B cell (primary cell): ENCODE data around the gene HSPB6.

Source experiments
- CTCF ChIP-seq: fragments of 200-600 bp; IDR thresholded peaks from one replicate; pipeline ENCODE4 v1.8.0; 2022; ENCODE audit warnings: antibody characterized with exemption, mild to moderate bottlenecking
- EZH2 ChIP-seq: IDR thresholded peaks from 2 replicates; pipeline ENCODE4 v1.6.1; 2012; ENCODE audit warnings: borderline replicate concordance, low read depth, mild to moderate bottlenecking, moderate library complexity, low read length; ENCODE audit not compliant: insufficient read depth, poor library complexity, severe bottlenecking

DNA sequence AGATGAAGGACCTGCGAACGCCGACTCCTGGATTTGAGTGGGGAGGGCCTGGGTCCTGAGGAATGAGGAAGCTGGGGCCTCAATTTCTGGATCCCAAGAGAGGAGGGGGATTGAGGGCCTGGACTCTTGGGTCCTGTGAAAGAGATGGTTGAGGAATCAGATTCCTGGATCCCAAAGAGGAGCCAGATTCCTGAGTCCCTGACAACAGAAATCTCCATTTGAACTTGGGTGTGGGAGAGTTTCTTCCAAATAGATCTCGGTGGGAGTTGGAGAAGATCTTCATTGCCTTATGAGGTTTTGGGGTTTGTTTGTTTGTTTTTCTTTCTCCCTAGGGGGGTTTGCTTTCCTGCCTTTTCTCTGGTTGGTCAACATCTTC lies 10.8 kb downstream of the HSPB6 start:
- no peak for TF ChIP-seq CTCF
- TF ChIP-seq EZH2 = no peak
